Measurements from ENCODE around the gene METTL6.
"Not testable (repeated sequence)": the region's sequence is repeated elsewhere in the genome, so short reads cannot be mapped to it uniquely, and the experiment has no call there.

The METTL6 gene

GRCh38 chr3:15403495-15403894 is 23.8 kb downstream of the METTL6 start:
- DNase-seq = no peak

GRCh38 chr3:15401936-15402335 is 25.4 kb downstream of the METTL6 start:
- no peak for DNase-seq

DNA sequence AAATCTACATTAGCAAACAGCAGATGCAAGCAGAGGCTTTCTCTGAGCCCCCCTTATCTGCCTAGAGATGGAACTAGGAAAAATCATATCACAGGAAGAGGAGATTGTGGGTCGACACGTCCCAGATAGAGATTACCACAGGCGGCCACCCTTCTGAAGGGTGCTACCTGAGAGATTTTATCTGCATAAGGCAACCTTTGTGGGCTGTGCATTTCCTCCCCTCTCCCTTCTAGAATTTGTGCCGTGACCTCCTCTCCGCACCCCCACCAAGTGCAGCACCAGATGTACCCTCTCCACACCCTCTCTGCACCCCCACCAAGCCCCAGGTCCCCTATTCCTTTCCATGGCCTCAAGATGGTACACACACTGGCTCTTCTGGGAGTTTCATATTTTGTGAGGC is 27.4 kb downstream of the METTL6 start:
- peak in 2 of 5 experiments; percentile 45 to 64 for DNase-seq

- peak in 1 of 5 experiments; percentile 49 for DNase-seq
Observed at GRCh38 chr3:15398731-15399133, 28.6 kb downstream of the METTL6 start.

DNA sequence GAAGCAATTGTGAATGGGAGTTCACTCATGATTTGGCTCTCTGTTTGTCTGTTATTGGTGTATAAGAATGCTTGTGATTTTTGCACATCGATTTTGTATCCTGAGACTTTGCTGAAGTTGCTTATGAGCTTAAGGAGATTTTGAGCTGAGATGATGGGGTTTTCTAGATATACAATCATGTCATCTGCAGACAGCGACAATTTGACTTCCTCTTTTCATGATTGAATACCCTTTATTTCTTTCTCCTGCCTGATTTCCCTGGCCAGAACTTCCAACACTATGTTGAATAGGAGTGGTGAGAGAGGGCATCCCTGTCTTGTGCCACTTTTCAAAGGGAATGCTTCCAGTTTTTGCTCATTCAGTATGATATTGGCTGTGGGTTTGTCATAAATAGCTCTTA is 34.1 kb downstream of the METTL6 start:
- not testable (repeated sequence) for DNase-seq

DNA sequence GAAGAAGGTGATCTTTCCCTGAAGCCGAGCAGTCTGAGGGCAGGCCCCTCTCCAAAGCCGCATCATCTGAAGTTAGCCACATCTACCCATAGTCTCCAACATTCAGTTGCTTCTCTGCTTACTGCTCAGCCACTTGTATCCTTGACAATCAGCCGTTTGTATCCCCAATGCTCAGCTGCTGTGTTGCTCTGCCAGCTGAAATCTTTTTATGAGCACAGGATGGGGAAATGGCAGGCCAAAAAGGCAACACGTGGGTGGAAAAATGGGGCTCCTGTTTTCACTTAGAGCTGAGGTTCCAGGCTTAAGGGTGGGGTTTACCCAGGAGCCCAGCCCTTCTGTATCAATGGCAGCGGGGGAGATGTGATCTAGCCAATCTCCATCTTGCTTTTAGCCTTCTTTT is 36.3 kb downstream of the METTL6 start:
- no peak for DNase-seq

DNA sequence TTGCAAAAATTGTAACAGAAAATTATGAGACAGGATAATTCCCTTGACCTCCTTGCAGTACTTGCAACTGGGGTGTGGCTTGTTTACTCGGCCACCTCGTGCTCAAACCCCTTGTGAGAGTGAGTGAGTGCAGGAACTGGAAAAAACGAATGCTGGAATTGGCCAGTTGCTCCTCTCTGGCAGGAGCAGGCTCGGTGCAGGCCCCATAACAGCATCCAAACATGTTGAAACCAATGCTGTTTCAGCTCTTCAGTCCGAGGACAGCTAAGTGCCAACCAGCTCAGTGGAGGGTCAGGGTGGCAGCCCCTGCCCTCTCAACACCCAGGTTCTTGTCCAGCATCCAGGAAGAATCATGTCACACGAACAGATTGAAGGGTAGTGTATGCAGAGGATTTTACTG is 36.9 kb downstream of the METTL6 start:
- DNase-seq = no peak

- DNase-seq = not testable (repeated sequence)
Observed at GRCh38 chr3:15388335-15388734, 39.0 kb downstream of the METTL6 start.

DNA sequence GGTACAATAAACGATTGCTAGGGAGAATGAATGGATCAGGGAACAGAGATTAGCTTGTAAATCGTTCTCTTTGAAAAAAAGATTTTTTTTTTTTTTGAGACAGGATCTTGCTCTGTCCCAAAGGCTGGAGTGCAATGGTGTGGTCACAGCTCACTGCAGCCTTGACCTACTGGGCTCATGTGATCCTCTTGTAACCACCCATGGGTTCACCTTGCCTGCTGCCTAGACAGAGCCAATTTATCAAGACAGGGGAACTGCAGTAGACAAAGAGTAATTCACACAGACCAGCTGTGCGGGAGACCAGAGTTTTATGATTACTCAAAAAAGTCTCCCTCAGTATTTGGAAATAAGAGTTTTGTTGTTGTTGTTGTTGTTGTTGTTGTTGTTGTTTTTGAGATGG is 39.6 kb downstream of the METTL6 start:
- DNase-seq = no peak

- no peak for DNase-seq
Observed at GRCh38 chr3:15387171-15387581, 40.2 kb downstream of the METTL6 start.

GRCh38 chr3:15386654-15386955 is 40.7 kb downstream of the METTL6 start:
- not testable (repeated sequence) for DNase-seq

- no peak for DNase-seq
Observed at GRCh38 chr3:15385901-15386653, 41.3 kb downstream of the METTL6 start.

DNA sequence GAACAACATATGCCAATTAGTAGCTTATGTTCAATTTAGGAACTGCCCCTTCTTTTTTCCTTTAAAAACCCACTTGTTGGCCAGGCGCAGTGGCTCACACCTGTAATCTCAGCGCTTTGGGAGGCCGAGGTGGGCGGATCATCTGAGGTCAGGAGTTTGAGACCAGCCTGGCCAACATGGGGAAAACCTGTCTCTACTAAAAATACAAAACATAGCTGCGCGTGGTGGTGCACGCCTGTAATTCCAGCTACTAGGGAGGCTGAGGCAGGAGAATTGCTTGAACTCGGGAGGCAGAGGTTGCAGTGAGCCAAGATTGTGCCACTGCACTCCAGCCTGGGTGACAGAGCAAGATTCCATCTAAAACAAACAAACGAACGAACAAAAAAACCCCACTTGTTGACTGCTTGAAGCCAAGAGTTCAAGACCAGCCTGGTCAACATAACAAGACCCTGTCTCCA is 42.1 kb downstream of the METTL6 start:
- DNase-seq = not testable (repeated sequence)

DNA sequence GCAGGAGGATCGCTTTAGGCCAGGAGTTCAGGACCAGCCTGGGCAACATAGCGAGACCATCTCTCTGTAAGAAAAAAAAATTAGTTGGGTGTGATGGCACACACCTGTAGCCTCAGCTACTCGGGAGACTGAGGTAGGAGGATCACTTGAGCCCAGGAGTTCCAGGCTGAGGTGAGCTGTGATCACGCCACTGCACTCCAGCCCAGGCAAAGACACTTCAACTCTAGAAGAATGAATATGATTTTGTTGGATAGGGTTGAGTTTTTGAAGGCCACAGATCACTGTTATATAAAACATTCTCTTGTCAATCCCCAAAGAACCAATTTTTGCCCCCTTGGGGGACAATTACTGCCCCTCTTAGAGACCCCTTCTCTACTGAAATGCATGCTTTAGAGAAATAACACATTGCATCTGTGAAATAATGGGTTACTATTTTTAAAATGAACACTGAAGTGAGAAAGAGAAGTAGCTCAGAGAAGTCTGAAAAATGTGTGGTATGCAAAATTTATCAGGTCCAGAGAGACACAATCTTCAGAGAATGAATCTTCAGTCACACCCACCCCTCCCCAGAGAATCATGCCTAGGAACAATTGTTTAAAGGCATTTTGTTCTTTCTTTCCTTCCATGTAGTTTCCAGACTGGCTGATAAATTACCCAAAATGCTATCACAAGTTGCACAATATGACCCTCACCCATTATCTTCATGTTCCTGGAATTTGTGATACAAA is 42.7 kb downstream of the METTL6 start:
- no peak for DNase-seq

DNA sequence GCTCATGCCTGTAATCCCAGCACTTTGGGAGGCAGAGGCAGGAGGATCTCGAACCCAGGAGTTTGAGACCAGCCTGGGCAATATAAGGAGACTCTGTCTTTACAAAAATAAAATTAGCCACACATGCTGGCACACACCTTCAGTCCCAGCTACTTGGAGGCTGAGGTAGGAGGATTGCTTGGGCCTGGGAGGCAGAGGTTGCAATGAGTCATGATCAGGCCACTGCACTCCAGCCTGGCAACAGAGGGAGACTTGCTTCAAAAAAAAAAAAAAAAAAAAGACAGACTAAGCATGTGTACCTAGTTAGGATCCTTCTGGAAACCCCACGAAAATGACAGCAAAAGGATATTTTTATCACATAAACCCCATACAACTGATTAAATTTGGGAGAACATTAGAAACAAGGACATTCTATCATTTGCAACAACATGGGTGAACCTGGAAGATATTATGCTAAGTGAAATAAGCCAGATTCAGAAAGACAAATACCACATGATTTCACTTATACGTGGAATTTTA is 44.9 kb downstream of the METTL6 start:
- DNase-seq = no peak

DNA sequence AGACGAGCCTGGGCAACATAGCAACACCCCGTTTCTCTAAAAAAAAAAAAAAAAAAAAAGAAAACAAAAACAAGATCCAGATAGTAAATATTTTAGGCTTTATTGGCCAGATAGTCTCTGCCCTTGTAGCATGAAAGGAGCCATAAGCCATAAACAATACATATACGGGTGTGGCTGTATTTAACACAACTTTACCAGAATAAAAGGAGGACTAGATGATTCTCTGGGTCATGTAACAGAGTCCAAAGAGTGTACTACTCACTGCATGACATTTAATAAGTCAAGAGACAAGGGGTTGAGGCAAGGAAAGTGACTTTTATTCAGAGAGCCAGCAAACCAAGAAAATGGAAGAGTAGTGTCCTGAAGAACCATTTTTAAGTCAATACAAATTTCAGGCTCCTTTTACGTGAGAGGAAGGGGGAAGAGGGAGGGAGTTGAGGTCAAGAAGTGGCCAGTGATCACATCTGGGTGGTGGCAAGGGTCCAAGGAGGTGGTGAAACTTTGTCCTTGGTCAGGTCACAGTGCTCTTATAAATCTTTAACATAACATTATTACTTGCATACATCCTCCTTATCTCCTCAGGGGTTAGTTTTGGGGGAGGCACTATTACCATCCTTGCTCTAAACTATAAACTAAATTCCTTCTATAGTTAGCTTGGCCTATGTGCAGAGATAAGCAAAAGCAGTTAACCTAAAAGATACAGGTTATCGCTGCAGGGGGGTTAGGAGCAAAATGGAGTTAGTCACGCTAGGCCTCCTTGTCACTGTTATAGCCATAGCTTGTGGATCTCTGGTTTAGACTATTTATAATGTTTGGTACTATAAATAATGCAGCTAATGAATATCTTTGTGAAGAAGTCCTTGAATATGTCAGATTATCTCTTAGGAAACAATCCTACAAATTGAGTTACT is 46.1 kb downstream of the METTL6 start:
- no peak for DNase-seq

DNA sequence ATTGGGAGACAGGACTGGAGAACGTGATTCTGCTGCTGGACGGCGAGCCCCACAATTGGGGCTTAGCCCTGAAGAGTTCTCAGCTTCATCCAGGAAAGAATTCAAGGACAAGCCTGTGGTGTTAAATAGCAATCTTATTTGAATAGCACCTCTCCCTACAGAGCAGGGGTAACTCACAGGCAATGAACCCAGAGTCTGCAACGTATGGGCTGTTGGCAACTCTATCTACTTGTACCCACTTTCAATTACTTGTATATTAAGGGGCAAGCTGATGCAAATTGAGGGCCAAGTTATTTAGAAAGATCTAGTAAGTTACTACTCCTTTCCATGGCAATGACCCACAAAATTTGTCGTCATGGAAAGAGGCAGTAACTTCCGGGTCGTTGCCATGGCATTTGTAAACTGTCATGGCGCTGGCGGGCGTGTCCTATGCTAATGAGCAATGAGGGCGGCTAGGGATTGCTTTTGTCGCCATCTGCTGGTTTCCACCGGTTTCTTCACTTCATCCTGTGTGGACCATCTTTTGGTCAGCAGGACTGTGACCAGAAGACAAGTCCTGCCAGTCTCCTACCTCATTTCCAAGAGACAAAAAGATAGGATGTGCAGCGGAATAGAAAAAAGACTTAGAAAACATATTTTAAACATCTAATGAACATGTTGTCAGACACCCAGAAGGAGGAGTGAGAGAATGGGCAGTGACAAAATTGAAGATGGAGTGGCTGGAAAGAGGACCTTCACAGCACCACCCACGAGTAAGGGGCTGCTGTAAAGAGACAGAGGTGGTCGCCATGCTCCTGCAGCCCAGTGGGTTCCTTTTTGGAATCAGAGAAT is 49.2 kb downstream of the METTL6 start:
- peak; percentile 71 to 95 (median 88) for DNase-seq

DNA sequence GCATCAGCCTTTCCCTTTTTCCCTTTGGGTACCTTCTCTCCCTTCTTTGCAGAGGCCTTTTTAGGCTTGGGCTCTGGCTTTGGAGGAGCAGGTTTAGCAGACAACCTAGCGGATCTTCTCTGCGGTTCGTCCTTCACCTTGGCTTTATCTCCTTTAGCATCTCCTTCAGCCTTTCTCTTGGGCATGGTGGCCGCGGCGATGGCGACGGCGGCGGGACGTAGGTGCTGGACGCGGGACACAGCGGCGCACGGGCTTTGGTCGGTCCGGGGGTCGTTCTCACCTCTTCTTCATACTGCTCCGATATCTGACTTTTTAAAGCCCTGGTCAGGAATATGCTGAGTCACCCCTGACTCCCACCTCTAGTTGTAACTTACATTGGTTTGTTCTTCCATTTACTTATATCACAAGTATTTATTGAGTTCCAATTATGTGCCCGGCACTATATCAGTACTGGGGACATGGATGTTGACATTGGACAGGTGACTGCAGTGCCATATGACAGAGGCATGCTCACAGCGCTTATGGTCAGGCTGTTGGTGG is 51.8 kb downstream of the METTL6 start:
- no peak for DNase-seq

- DNase-seq = no peak
Observed at GRCh38 chr3:15372918-15373317, 54.4 kb downstream of the METTL6 start.

- DNase-seq = no peak
Observed at GRCh38 chr3:15368561-15369135, 58.7 kb downstream of the METTL6 start.

GRCh38 chr3:15367059-15367458 is 60.3 kb downstream of the METTL6 start:
- DNase-seq = peak in 1 of 5 experiments; percentile 68
